Measurements from ENCODE around the gene JHY.

- TF ChIP-seq POLR2A (IDR thresholded peaks at IDR 0.05; ENCODE audit: low read depth, low read length) (no peak), POLR2AphosphoS5 (IDR thresholded peaks at IDR 0.05; ENCODE audit: low read depth, low read length) (no peak), SPI1 (IDR thresholded peaks at IDR 0.05; ENCODE audit: low read depth, low read length) (no peak)
These were observed 5.6 kb downstream of the JHY start for GRCh38 chr11:122888162-122888561.

Measured in GM12891 (cell line).